Stomach (tissue), 9 donors: ENCODE results near the gene CHD3. TPM values are rescaled to one million over a fixed set of nuclear protein-coding genes. Genes with fewer than 3 reads are reported as not detected.

Experiments
- DNase-seq, 2 donors: peaks; one replicate each; pipeline versions ENCODE4 v3.0.0 to v3.0.0-alpha.2; 2013 to 2019
- H3K27ac ChIP-seq, 5 donors: fragments of 200-600 bp in 4 of 5; sonication (generic) in 4 of 5; one replicate each; pipeline ENCODE4 v1.5.1; 2013 to 2019; ENCODE audit warnings: mild to moderate bottlenecking in 1 of 5, moderate library complexity in 1 of 5
- H3K27me3 ChIP-seq, 3 donors: fragments of 200-600 bp; sonication (generic); one replicate each; pipeline ENCODE4 v1.5.1; 2017 to 2019; ENCODE audit warnings: mixed run types in 1 of 3
- H3K36me3 ChIP-seq, 4 donors: fragments of 200-600 bp; sonication (generic); 1 replicate in 3 of 4; 2 replicates in 1 of 4; pipeline ENCODE4 v1.5.1; 2016 to 2019
- H3K4me1 ChIP-seq, 4 donors: fragments of 200-600 bp; sonication (generic); one replicate each; pipeline ENCODE4 v1.5.1; 2016 to 2019
- H3K4me3 ChIP-seq, 4 donors: fragments of 200-600 bp; sonication (generic) in 3 of 4; one replicate each; pipeline ENCODE4 v1.5.1; 2016 to 2019; ENCODE audit warnings: mild to moderate bottlenecking in 1 of 4
- H3K9me3 ChIP-seq, 4 donors: fragments of 200-600 bp; sonication (generic); one replicate each; pipeline ENCODE4 v1.5.1; 2016 to 2019
- EP300 ChIP-seq: sonication (generic); formaldehyde crosslinking; IDR thresholded peaks from one replicate; pipeline ENCODE4 v1.6.1; 2017; ENCODE audit warnings: antibody characterized with exemption
- POLR2A ChIP-seq, 4 donors: fragments of 450-650 bp; IDR thresholded peaks; one replicate each; pipeline ENCODE4 v1.6.1; 2016; ENCODE audit warnings: antibody characterized with exemption in 4 of 4, control low read depth in 2 of 4, mild to moderate bottlenecking in 1 of 4, moderate library complexity in 1 of 4
- POLR2AphosphoS5 ChIP-seq, 3 donors: sonication (generic); formaldehyde crosslinking; IDR thresholded peaks; one replicate each; pipeline ENCODE4 v1.6.1; 2016; ENCODE audit warnings: antibody characterized with exemption in 3 of 3
- WGBS, 5 donors: extraction: QIAGEN DNeasy Blood & Tissue Kit in 3 of 5; methylation state at CpG; one replicate each; pipeline versions ENCODE4 v1.1.5 to v1.1.7; 2013 to 2018; 5-methylcytosine and 5-hydroxymethylcytosine counted together
- intact Hi-C: fragments of 100-400 bp; cut with DNase I; formaldehyde crosslinking; loops from one replicate; pipeline ENCODE4 v1.15.1; 2023; ENCODE audit warnings: low total_unique reads
- polyA plus RNA-seq, 3 donors: library from polyadenylated mRNA; stranded (reverse); fragments of 200-250 nt; gene quantifications; one replicate each; pipeline ENCODE4 v1.2.3, GENCODE V29; 2013
- total RNA-seq, 5 donors: library from RNA; depleted of rRNA; stranded (reverse); fragments of >200 nt; gene quantifications; one replicate each; pipeline versions ENCODE4 v1.1.0 to v1.2.3, GENCODE V29; 2014 to 2016
- TF ChIP-seq, protein P1 (sequence below), 7 experiments: fragments of 450-650 bp in 4 of 7; fragments of 200-600 bp in 3 of 7; sonication (generic) in 3 of 7; IDR thresholded peaks; one replicate each; pipeline ENCODE4 v1.5.1; 2016 to 2019; ENCODE audit warnings: antibody characterized with exemption in 7 of 7, control low read depth in 2 of 7, mild to moderate bottlenecking in 1 of 7
- donor health status: healthy with polysubstance abuse.
- donor health status: Bipolar disorder and iron deficiency.
- donor health status: healthy.

CHD3 gene
- total and polyA plus RNA-seq, 8 donors: 43.0 to 190 (median 64.9) TPM

DNA sequence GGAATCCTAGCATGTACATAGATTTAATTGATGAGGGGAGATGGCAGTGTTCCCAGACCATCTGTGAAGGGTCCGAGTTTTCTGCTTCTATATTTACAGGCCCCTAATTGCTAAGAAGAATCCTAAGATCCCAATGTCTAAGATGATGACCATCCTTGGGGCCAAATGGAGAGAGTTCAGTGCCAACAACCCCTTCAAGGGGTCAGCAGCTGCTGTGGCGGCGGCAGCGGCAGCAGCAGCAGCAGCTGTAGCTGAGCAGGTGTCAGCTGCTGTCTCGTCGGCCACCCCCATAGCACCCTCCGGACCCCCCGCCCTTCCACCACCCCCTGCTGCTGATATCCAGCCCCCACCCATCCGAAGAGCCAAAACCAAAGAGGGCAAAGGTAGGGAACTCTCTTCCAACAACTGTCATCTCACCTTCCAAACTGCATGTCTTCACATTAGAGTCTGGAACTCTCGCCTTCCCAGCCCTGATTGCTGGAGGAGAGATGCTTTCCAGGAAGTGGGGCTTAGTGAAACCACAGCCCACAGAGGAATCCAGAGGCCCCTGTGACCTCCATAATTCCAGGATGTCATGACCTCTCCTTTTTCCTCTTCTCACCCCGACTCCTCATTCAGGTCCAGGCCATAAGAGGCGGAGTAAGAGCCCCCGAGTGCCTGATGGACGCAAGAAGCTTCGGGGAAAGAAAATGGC, 4.7 kb downstream of the CHD3 start:
- WGBS, 5 donors: 77 to 89% (median 85%) methylated on average over 12 to 15 of the region's 15 CpGs
- intact Hi-C loops: loop anchor here (10.0 kb wide), 1 partner anchor 91 kb away; no protein-coding TSS in a partner anchor
- Histone ChIP-seq H3K27ac (no peak overlapping the region), H3K27me3 (no peaks in the 10 kb centered on the region), H3K36me3 (peaks cover 52 to 84% (median 83%) of the 10 kb centered on the region in 4 donors), H3K4me3 (no peak overlapping the region), H3K9me3 (no peaks in the 10 kb centered on the region), H3K4me1 (peaks cover 17 to 34% (median 20%) of the 10 kb centered on the region in 4 donors)
- TF ChIP-seq EP300 (no peak), POLR2AphosphoS5 (IDR thresholded peaks at IDR 0.05) (no peak), POLR2A (IDR thresholded peaks at IDR 0.05) (no peak)
- TF ChIP-seq, protein P1, sequence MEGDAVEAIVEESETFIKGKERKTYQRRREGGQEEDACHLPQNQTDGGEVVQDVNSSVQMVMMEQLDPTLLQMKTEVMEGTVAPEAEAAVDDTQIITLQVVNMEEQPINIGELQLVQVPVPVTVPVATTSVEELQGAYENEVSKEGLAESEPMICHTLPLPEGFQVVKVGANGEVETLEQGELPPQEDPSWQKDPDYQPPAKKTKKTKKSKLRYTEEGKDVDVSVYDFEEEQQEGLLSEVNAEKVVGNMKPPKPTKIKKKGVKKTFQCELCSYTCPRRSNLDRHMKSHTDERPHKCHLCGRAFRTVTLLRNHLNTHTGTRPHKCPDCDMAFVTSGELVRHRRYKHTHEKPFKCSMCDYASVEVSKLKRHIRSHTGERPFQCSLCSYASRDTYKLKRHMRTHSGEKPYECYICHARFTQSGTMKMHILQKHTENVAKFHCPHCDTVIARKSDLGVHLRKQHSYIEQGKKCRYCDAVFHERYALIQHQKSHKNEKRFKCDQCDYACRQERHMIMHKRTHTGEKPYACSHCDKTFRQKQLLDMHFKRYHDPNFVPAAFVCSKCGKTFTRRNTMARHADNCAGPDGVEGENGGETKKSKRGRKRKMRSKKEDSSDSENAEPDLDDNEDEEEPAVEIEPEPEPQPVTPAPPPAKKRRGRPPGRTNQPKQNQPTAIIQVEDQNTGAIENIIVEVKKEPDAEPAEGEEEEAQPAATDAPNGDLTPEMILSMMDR (IDR thresholded peaks at IDR 0.05): no peak
- peak in 1 of 2 donors; percentile 53 for DNase-seq

DNA sequence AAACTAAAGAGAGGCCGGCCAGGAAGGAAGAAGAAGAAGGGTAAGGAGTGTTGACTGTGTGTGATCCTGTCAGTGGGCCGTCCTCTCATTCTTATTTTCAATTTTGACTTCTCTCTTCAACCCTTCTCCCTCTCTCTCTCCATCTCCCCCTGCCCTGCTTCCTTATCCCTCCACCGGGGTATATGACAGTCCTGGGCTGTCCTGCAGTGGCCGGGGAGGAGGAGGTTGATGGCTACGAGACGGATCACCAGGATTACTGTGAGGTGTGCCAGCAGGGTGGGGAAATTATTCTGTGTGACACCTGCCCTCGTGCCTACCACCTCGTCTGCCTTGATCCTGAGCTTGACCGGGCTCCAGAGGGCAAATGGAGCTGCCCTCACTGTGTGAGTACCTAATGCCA, 5.6 kb downstream of the CHD3 start:
- H3K27me3 ChIP-seq: no peaks in the 10 kb centered on the region
- no peak for DNase-seq
- H3K4me1 ChIP-seq: peaks cover 8 to 26% (median 11%) of the 10 kb centered on the region in 4 donors
- H3K4me3 ChIP-seq: no peak overlapping the region
- H3K36me3 ChIP-seq: peaks cover 61 to 93% (median 92%) of the 10 kb centered on the region in 4 donors
- no peak overlapping the region for H3K27ac ChIP-seq
- no peaks in the 10 kb centered on the region for H3K9me3 ChIP-seq
- TF ChIP-seq POLR2A (IDR thresholded peaks at IDR 0.05) (no peak), POLR2AphosphoS5 (IDR thresholded peaks at IDR 0.05) (no peak), EP300 (no peak)
- TF ChIP-seq, protein P1 (IDR thresholded peaks at IDR 0.05): no peak
- intact Hi-C loops: loop anchor here (10.0 kb wide), 1 partner anchor 91 kb away; no protein-coding TSS in a partner anchor
- WGBS, 5 donors: 90 to 94% (median 92%) methylated on average over 9 of the region's 9 CpGs

DNA sequence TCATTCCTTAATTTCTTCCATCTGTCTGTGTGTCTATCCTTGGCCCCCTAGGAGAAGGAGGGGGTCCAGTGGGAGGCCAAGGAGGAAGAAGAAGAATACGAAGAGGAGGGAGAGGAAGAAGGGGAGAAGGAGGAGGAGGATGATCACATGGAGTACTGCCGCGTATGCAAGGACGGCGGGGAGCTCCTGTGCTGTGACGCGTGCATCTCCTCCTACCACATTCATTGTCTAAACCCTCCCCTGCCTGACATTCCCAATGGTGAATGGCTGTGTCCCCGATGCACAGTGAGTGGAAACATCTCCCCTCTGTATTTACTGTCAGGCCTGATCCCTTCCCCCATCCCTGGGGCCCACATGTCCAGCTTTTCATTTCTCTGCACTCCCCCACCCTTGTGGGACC, 6.3 kb downstream of the CHD3 start:
- Histone ChIP-seq H3K9me3 (no peaks in the 10 kb centered on the region), H3K36me3 (peaks cover 68 to 97% (median 96%) of the 10 kb centered on the region in 4 donors), H3K27me3 (no peaks in the 10 kb centered on the region), H3K4me3 (no peak overlapping the region), H3K27ac (no peak overlapping the region), H3K4me1 (peaks cover 2 to 19% (median 4%) of the 10 kb centered on the region in 4 donors)
- 90 to 94% (median 92%) methylated on average over 8 of the region's 8 CpGs for WGBS, 5 donors
- TF ChIP-seq, protein P1 (IDR thresholded peaks at IDR 0.05): no peak
- TF ChIP-seq POLR2AphosphoS5 (IDR thresholded peaks at IDR 0.05) (no peak), EP300 (no peak), POLR2A (IDR thresholded peaks at IDR 0.05) (no peak)
- intact Hi-C loops: loop anchor here (10.0 kb wide), 1 partner anchor 90 kb away; no protein-coding TSS in a partner anchor
- no peak for DNase-seq

DNA sequence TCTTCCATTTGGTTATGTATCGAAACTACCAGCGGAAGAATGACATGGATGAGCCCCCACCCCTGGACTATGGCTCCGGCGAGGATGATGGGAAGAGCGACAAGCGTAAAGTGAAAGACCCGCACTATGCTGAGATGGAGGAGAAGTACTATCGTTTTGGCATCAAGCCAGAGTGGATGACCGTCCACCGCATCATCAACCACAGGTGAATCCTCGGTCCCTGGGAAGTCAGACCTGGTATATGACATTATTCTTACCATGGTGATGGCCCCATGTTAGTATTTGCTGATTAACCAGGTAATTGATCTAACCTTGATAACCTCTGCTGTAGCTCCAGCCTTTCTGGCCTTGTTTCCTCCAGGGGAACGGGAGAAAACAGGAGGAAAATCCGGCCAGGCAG, 8.5 kb downstream of the CHD3 start:
- Histone ChIP-seq H3K27ac (no peak overlapping the region), H3K27me3 (no peaks in the 10 kb centered on the region), H3K4me1 (peaks cover 0 to 10% (median 0%) of the 10 kb centered on the region in 4 donors), H3K4me3 (no peak overlapping the region), H3K36me3 (peaks cover 80 to 97% (median 97%) of the 10 kb centered on the region in 4 donors), H3K9me3 (no peaks in the 10 kb centered on the region)
- intact Hi-C loops: loop anchor here (10.0 kb wide), 1 partner anchor 88 kb away; no protein-coding TSS in a partner anchor
- TF ChIP-seq POLR2AphosphoS5 (IDR thresholded peaks at IDR 0.05) (no peak), EP300 (no peak), POLR2A (IDR thresholded peaks at IDR 0.05) (no peak)
- TF ChIP-seq, protein P1 (IDR thresholded peaks at IDR 0.05): no peak
- 82 to 87% (median 83%) methylated on average over 13 of the region's 13 CpGs for WGBS, 5 donors
- DNase-seq: no peak
